ENCODE measurements around the gene FAM162A.
"Not testable (repeated sequence)": the region's sequence is repeated elsewhere in the genome, so short reads cannot be mapped to it uniquely, and the experiment has no call there.

FAM162A gene, protein sequence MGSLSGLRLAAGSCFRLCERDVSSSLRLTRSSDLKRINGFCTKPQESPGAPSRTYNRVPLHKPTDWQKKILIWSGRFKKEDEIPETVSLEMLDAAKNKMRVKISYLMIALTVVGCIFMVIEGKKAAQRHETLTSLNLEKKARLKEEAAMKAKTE

DNA sequence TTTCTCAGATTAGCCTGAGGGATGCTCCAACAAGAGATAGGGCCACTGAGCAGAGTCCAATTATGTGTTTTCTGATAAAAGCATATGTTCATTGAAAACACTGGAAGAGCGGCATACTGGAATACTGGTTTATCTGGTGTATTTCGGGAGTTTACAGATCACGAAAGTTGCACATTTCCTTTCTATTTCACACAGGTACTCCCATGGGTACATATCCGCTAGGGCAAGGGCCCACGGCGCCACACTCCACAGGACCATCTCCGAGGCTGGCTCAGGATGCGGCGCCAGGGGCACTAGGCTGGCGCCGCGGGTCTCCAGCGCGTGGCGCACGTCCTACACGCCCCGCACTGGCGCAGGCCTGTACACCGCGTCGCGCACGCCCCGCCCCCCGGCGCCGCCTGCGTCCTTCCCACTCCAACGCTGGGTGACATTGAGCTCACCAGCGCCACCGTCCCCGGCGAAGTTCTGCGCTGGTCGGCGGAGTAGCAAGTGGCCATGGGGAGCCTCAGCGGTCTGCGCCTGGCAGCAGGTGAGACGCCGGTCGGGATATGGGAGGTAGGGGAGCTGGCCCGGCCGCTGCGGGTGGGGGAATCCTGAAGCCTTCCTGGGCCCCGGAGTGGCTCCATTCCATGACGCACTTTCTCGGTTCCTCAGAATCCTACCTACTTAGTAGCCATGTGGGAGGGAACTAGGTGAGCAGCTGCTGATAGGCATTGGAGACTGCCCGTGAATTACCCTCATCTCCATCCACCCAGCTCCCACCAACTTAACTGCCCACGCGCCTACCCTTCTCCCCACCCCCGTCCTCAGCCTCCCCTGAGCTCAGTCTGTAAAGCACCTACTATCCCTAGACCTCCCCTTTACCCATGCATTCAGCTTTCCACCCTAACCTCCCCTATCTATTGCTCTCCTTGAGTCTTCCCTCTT lies at the start of gene FAM162A:
Gene FAM162A, plus strand, starts transcription at position 412 of the 927 bp plus-strand sequence. Its CDS starts 84 bp downstream, at position 496.
- peak; percentile 88 for DNase-seq

DNA sequence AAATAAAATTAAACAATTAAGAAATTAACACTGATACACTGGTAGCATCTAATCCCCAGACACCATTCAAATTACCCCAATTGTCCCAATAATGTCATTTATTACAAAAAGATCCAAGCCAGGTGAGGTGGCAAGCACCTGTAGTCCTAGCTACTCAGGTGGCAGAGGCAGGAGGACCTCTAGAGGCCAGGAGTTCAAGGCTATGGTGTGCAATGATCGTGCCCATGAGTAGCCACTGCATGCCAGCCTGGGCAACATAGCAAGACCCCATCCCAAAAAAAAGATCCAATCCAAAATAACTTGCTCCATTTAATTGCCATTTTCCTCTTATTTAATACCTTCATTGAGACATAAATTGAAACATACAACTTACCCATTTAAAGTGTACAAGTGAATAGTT lies 41.2 kb upstream of the FAM162A start:
- no peak for DNase-seq

DNA sequence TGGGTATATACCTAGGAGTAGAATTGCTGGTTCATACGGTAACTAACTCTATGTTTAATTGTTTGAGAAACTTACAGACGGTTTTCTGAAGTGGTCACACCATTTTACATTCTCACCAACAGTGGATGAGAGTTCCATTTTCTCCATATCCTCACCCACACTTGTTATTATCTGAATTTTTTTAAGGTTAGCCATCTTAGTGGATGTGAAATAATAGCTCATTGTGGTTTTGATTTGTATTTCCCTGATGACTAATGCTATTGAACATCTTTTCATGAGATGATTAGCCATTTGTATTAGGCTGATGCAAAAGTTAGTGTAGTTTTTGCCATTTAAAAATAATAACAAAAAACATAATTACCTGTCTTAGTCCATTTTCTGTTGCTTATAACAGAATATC lies 40.3 kb upstream of the FAM162A start:
- DNase-seq = no peak

DNA sequence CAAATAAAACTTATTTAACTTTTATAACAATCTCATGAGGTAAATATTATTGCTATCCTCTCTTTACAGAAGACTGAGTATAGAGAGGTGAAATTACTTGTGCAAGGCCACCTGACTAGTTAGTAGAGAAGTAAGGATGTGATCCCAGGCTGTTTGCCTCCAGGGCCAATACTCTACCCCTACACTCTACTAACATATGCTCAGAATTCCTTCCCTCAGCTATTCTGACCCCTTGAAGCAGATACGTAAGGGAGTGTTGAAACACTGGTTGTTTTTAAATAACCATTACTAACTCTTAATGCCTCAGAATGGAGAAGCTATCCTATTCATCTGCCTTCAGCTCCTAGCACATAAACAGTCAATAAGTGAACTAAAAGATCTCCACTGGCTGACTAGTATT lies 34.8 kb upstream of the FAM162A start:
- DNase-seq = no peak

DNA sequence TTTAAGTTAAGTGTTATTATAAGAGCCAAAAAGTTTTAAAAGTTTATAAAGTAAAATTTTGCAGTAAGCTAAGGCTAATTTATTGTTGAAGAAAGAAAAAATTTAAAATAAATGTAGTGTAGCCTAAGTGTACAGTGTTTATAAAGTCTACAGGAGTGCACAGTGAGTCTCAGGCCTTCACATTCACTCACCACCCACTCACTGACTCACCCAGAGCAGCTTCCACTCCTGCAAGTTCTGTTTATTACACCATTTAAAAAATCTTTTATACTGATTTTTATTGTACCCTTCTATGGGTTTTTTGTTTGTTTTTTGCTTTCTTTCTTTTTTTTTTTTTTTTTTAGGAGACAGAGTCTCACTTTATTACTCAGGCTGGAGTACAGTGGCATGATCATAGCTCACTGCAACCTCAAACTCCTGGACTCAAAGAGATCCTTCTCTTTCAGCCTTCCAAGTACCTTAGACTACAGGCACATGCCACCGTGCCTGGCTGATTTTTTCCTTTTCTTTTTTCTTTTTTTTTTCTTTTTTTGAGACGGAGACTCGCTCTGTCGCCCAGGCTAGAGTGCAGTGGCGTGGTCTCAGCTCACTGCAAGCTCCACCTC lies 33.1 kb upstream of the FAM162A start:
- no peak for DNase-seq

DNA sequence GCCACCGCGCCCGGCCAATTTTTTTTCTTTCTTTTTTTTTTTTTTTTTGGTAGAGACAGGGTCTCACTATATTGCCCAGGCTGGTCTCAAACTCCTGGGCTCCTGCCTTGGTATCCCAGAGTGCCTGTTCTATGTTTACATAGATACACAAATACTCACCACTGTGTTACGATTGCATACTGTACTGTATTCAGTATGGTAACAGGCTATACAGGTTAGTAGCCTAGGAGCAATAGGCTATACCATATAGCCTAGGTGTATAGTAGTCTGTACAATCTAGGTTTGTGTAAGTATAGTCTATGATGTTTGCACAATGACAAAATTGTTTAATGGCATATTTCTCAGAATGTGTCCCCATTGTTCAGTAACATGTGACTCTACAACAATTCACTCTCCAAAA lies 32.4 kb upstream of the FAM162A start:
- no peak for DNase-seq

DNA sequence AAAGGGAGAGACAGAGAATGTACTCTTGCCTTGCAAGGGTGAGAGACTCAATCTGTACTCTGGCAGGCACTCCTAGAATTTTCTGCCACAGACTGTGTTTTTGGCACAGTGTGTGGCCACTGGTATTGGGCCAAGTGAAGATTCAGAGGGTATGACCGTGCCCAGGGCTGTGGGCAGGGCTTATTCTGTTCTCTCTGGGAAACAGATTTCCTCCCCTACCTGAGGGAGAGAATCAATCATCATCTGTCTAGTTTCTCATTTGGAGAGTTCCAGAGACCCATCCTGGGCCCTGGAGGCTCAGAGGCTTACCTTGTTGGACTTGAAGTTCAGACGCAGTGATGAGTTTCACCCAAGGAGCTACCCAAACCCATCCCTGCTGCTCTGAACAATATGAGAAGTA lies 30.8 kb upstream of the FAM162A start:
- no peak for DNase-seq

DNA sequence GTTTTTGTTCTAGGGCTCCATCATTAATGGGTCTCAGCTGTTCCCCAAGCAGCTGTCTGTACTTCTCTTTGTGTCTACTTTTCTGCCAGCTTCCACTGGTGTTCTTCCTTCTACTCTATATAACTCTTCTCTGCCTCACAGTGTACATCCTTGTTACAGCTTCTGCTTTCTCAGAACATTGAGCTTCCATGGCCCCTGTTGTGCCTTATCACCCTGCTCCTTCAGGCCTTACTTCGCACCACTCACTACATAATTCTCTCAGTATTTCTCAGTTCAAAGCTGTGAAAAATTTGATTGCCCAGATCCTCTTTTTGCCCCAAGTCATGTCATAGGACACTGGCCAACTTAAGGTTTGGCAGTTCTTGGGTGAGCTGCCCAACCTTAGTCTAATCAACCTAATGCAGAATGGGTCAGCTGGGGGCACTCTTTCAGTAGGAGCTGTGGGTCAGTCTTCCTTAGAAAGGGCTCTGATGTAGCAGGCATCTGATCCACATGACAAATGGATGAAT lies 30.0 kb upstream of the FAM162A start:
- no peak for DNase-seq

DNA sequence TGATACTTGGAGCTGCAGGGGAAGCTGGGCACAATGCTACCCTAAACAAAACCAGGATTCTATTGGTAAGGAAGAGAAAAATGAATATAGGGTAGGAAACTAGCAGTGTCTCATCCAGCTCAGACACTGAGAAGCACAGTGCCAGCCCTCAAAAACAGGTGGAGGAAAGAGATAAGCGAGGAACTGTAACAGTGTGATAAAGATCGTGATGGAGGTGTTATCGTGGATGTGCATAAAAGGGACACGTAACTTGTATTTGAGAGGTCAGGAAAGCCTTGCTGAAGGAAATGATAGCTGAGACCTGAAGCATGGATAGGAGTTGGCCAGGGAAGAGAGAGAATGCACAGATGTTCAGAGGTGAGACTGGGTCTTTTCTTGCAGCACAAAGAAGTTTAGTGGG lies 28.4 kb upstream of the FAM162A start:
- no peak for DNase-seq

DNA sequence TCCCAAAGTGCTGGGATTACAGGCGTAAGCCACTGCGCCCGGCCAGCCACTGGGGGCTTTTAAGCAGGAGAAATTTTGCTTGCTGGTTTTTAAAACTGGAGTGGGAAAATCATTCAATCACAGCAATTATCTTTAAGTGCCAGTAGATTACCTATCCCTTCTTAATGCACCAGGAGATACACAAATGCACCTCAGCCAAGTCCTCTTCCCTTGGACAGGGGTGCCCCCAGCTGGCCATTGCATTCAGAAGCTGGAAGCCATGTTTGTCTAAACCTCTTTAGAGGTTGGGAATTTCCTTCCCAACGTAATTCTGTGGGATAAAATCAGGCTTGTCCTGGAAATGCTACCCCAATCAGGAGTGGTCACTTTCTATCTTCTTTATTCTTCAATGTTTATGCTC lies 27.6 kb upstream of the FAM162A start:
- no peak for DNase-seq

DNA sequence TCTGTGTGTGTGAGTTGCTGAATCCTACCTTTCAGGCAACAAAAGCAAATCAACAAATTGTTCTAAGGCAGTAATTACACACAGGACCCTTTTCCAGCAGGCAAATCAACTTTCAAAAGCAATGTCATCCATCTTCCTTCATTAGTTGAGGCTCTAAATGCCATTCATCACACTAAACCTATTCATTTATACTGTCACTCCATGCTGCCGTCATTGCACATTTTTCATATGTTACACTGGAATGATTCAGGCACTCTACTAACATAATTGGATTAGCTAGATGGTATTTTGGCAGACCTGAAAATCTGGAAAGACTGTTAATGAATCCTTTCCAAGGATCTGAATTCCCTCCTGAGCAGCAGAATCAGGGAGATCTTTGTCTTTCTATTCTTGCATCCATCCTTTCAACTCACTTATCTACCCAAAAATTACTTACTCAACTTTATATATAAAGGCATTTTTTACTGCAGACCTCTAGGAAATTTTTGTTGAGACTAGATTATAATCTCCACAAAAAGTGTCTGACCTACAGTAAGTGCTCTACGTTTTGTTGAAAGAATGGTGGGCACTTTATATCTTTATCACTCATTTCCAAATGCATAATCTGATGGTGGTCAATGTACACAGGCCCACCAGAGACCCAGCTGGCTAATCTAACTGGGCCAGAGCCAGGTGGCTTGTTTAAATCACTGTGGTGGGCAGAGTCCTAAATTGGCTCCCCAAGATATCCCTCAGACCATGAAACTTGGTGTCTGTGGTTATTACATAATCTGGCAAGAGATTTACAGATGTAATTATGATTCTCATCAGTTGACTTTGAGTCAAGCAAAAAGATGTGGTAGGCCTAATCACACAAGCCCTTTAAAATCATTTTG lies 25.9 kb upstream of the FAM162A start:
- no peak for DNase-seq

DNA sequence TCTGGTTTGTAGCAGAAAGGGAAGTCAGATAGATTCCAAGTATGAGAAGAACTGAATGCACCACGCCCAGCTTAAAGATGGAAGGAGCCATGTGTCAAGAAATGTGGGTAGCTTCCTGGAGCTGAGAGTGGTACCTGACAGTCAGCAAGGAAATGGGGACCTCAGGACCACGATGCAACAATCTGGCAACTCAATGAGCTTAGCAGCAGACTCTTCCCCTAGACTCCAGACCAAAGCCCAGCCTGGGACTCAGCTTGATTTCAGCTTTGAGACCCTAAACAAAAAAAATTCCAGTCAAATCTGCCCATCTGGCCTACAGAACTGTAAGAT lies 25.3 kb upstream of the FAM162A start:
- DNase-seq = no peak

DNA sequence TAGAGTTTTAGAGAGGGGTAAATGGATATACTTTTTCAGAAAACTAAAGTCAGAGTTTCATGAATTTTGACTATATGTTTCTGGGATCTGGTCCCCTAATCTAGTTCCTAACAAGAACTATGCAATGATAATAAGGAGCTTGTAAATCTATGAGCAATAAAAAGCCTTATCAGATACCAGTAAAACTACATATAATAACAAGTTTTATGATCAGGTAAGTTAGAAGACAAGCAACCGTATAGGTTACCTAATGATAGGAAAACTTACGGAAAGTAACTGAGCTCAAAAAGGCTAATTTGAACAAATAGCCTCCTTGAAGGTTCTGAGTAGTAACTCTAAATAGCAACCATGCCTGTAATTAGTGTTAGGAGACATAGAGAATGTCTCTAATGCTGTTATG lies 22.0 kb upstream of the FAM162A start:
- DNase-seq = no peak

DNA sequence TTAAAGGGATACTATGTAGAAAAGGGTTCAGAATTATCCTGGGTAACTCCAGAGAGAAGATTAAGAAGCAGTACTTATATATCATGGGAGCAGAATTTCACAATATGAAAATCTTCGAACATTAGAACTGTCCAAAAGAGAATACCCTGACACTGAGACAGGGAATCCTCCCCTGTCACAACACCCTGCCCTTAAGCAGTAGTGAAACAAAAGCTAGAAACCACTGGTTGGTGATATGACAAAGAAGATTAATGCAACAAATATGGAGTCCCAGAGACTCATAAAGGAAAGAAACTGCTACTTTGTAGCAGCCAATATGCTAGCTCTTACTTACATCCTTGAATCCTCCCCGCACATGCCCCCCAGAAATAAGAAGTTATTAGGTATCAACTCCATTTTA lies 19.5 kb upstream of the FAM162A start:
- DNase-seq = no peak

DNA sequence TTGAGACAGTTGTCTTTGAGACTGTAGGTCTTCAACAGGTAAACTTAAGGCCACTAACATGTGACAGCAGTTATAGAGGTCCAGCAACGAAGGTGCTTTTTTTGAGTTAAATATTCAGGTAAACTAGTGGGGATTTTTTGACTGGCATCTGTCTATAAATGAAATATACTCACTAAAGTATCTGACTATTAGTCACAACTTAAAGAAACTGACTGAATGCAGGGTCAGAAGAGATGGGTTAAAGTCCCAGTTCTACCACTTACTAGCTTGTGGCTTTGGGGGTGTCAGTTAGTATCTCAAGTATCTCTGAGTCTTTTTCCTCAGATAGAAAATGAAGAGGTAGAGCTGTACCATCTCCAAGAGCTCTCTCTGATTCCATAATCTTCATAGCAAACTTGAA lies 18.9 kb upstream of the FAM162A start:
- DNase-seq = no peak

DNA sequence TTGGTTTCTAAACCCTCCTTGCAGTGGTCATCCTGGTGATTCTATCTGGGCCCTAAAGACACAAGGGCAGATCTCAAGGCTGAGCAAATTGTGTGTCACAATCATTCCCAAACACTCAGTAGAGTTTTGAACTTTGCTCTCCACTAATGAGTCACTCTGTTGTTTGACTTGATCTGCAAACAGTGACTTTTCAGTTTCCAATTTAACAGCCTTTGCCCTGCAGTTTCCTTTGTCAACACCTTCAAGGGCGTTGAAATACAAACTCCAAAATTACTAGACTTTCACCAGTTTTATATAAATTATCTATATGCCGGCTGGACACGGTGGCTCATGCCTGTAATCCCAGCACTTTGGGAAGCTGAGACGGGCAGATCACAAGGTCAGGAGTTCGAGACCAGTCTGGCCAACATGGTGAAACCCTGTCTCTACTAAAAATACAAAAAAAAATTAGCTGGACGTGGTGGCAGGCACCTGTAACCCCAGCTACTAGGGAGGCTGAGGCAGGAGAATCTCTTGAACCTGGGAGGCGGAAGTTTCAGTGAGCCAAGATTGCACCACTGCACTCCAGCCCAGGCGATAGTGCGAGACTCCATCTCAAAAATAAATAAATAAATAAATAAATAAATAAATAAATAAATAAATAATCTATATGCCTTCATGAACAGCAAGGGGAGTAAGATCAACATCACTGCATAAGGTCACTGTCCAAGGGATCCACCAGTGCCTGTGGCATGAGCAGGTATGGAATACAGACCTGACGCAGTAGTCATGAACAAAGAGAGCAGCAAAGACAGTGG lies 18.2 kb upstream of the FAM162A start:
- DNase-seq = not testable (repeated sequence)

DNA sequence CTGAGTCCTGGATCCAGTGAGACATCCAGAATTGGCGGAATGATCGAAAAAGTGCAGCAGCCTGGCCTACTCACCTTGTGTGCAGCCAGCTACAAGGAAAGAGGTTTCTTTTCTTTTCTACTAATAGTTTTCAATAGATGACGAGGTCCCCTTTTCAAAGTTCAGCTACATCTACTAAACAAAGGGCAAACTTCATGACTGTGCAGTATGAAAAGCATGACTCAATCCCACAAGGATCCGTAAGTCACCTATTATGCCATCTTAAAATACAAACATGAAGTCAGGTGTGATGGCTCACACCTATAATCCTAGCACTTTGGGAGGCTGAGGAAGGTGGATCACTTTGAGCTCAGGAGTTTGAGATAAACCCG lies 17.6 kb upstream of the FAM162A start:
- no peak for DNase-seq

DNA sequence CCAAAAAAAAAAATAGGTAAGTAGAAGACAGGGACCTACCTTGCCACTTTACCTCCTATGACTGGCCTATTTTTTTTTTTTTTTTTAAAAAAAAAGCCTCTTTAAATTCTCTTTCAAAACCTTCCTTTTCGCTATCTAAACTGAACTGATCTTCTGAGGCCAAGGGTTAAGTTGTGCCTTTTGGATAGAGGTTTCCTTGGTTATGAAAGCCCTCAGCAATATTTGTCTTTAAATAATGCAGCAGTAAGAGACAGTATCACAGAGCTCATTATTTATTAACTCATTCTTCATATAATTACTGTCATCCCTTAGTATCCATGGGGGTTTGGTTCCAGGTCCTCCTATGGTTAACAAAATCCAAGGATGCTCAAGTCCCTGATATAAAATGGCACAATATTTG lies 9.9 kb upstream of the FAM162A start:
- DNase-seq = no peak

DNA sequence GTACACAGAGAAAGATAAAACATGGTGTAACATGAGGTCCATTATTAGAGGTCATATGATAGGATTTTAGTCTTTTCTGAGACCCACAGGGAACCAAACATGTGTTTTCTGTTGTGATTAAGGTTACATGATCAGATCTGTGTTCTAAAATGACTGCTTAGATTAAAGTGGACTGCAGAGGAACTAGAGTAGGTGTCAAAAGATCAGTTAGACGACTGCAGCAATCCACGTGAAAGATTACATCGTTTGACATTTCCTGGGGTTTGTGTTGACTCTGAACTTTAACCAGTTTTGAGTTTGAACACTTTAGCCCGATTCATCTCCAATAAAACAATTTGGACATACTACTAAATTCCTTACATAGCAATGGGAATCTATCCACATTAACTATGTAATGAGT lies 6.0 kb upstream of the FAM162A start:
- DNase-seq = no peak

DNA sequence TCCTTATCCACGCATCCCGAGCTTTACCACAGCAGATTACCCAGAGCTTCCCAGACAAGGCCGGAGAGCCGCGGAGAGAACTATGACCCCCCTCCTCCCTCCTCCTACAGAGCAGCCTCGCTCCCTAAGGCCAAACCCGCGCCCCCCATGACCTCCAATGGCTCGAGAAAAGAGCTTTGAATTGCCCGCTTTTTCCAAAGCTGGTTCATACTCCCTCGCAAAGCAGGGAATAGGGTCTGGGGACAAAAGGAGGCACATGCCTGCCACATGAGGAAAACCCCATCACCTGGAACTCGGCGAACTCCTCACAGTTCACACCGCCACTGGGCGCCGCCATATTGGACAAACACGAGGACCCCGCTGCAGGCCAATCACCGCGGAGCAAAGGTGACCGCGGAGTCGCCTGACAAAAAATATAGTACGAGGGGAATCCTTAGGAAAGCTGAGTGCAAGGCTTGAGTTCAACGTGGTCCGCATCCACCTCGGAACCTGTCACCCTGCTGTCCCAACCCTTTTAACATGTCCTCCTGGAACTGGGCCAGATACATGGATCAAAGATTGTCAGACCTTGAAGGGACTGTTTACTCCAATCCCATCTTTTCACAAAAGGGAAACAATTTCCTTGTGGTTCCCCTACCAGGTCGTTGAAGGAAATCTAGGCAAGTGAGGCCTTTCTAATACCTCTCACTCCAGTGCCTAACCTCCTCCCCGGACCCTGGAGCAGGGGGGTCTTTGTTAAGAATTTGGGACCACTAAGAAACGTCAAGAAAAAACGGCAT lies 905 bp upstream of the FAM162A start, which contains the start of gene MIX23:
Gene MIX23, minus strand, starts transcription at position 344 of the 779 bp plus-strand sequence. Its CDS starts 7 bp downstream, at position 337.
- peak; percentile 79 to 83 for DNase-seq

DNA sequence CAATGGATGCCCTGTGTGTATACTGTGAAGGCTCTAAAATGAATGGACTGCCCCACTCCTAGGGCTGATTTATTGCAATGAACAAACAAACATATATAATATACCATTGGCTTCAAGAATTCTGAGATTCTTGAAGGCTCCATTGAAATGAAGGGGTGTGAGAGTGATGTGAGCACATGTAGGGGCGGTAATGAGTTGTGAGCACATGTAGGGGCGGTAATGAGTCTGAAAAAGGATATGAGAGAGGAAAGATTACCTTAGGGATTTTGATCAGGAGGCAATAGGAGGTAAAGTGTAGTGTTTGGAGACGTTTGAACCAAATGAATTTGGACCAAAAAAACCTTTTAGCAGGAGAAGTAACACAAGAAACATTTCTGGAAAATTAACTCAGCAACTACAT lies 3.7 kb downstream of the FAM162A start:
- DNase-seq = no peak
